Heart right ventricle (tissue), 16 donors: Measurements from ENCODE around the gene HHATL. TPM values are rescaled to one million over a fixed set of nuclear protein-coding genes. Genes with fewer than 3 reads are reported as not detected.
A peak's percentile ranks its signal among the peaks of the same experiment; 100 is the strongest.

Experiments used
- ATAC-seq, 8 donors: fragments of 200-7000 bp; cut with Tn5 transposase; one replicate each; pipeline ENCODE4 v1.9.1; 2020; ENCODE audit warnings: mild to moderate bottlenecking in 8 of 8, moderate library complexity in 8 of 8, moderate number of reproducible peaks in 1 of 8
- DNase-seq, 2 donors: peaks; one replicate each; pipeline ENCODE4 v3.0.0-alpha.2; 2020
- H3K27ac ChIP-seq, 10 donors: fragments of 200-600 bp; sonication (generic) in 2 of 10; one replicate each; pipeline versions ENCODE4 v1.5.0 to v1.8.0; 2020 to 2022; ENCODE audit warnings: mild to moderate bottlenecking in 3 of 10
- H3K27me3 ChIP-seq, 7 donors: fragments of 200-600 bp; one replicate each; pipeline ENCODE4 v1.8.0; 2021 to 2022; ENCODE audit warnings: mild to moderate bottlenecking in 2 of 7
- H3K36me3 ChIP-seq, 9 donors: fragments of 200-600 bp; sonication (generic) in 1 of 9; one replicate each; pipeline versions ENCODE4 v1.5.0 to v1.8.0; 2020 to 2022; ENCODE audit warnings: mild to moderate bottlenecking in 2 of 9
- H3K4me1 ChIP-seq, 9 donors: fragments of 200-600 bp; sonication (generic) in 1 of 9; one replicate each; pipeline versions ENCODE4 v1.5.0 to v1.8.0; 2020 to 2022; ENCODE audit warnings: mild to moderate bottlenecking in 4 of 9
- H3K4me3 ChIP-seq, 10 donors: fragments of 200-600 bp; sonication (generic) in 2 of 10; one replicate each; pipeline versions ENCODE4 v1.5.0 to v1.8.0; 2020 to 2022; ENCODE audit warnings: mild to moderate bottlenecking in 7 of 10, moderate library complexity in 2 of 10
- H3K9me3 ChIP-seq, 11 donors: fragments of 200-600 bp in 10 of 11; sonication (generic) in 2 of 11; one replicate each; pipeline versions ENCODE4 v1.5.0 to v1.8.0; 2013 to 2022; ENCODE audit warnings: mild to moderate bottlenecking in 2 of 11, control low read depth in 1 of 11, moderate library complexity in 1 of 11
- CTCF ChIP-seq, 9 donors: fragments of 200-600 bp; sonication (generic) in 2 of 9; IDR thresholded peaks; one replicate each; pipeline versions ENCODE4 v1.5.0 to v1.8.0; 2021 to 2022; ENCODE audit warnings: antibody characterized with exemption in 9 of 9, mild to moderate bottlenecking in 5 of 9, moderate library complexity in 1 of 9
- WGBS, 2 donors: extraction: QIAGEN DNeasy Blood & Tissue Kit; methylation state at CpG; one replicate each; pipeline ENCODE4 v1.1.7; 2013; ENCODE audit warnings: inconsistent platforms in 1 of 2; 5-methylcytosine and 5-hydroxymethylcytosine counted together
- intact Hi-C, 10 donors: fragments of 100-400 bp; cut with DNase I; formaldehyde crosslinking; loops; one replicate each; pipeline versions ENCODE4 v1.11.1 to v1.14.2; 2022
- polyA plus RNA-seq, 2 donors: library from polyadenylated mRNA; stranded (reverse); fragments of 200-250 nt; gene quantifications; one replicate each; pipeline ENCODE4 v1.2.3, GENCODE V29; 2013
- total RNA-seq, 10 donors: library from RNA; stranded (reverse); fragmentation: NEBNext Ultra II Directional in 3 of 10; extraction: Animal tissue kit (Norgen Biotek cat#: 25700) in 3 of 10; gene quantifications; one replicate each; pipeline versions ENCODE4 v1.2.1 to v1.2.4, GENCODE V29; 2021 to 2023
- donor health status: Arrhythmogenic right ventricular cardiomyopathy.
- donor health status: ischemic (EF 13 %, LVEDD 7.1; RV severe dilation, severe dysfunction).
- donor health status: healthy with polysubstance abuse.
- donor health status: DM: no; HTN: yes; CAD: no.
- donor health status: DM: no; HTN: no; CAD: no.
- donor health status: ischemic (EF 25% LVEDD 6.9; RV normal size, moderate dysfunction).
- donor health status: ischemic (EF 25% LVEDD 5.7; RV mildly dilated, moderate dysfunction).
- donor health status: healthy.
- donor health status: DM: yes; HTN: yes; CAD: no.
- donor health status: Ischemic cardiomyopathy.
- donor health status: ischemic (EF 35%, LVEDD 5.7; RV mildly dilated, moderate dysfunction).
- donor health status: nonischemic (EF 11% LVEDD 7.7; RV severe dilation, severe dysfunction).
- donor health status: DM: yes; HTN: yes; CAD: no.
- donor health status: PGD.
- donor health status: ischemic (EF 29% LVEDD 5.4; RV normal size, mild dysfunction).
- donor health status: nonischemic (EF 23%, LVEDD 6.1; RV moderate dilation, normal function).

Gene HHATL
- total and polyA plus RNA-seq, 12 donors: 332 to 2,035 (median 624) TPM

- Histone ChIP-seq H3K4me3 (no peak overlapping the region), H3K9me3 (no peaks in the 10 kb centered on the region), H3K4me1 (peaks cover 16 to 68% (median 34%) of the 10 kb centered on the region in 9 donors), H3K27me3 (no peaks in the 10 kb centered on the region), H3K27ac (peak overlapping the region in 7 of 10 donors; percentile 23 to 70 (median 57)), H3K36me3 (peaks cover 0 to 41% (median 8%) of the 10 kb centered on the region in 9 donors)
- DNase-seq: no peak
- TF ChIP-seq CTCF (IDR thresholded peaks at IDR 0.05): no peak
- ATAC-seq: no peak
- 61 to 65% methylated on average over 22 of the region's 22 CpGs for WGBS, 2 donors
- intact Hi-C loops: loop anchor here in 4 of 10 donors (5.0 to 10.0 kb wide), 4 partner anchors 74 to 88 kb away; partner anchors contain the start of gene SEC22C (in 1 of the 4)
These were observed 43.7 kb downstream of the HHATL start for GRCh38 chr3:42658771-42659390.

- Histone ChIP-seq H3K36me3 (peaks cover 0 to 41% (median 8%) of the 10 kb centered on the region in 9 donors), H3K9me3 (no peaks in the 10 kb centered on the region), H3K4me1 (peaks cover 19 to 73% (median 40%) of the 10 kb centered on the region in 9 donors), H3K27ac (peak overlapping the region in 6 of 10 donors; percentile 9 to 70 (median 54)), H3K27me3 (no peaks in the 10 kb centered on the region), H3K4me3 (no peak overlapping the region)
- no peak for TF ChIP-seq CTCF (IDR thresholded peaks at IDR 0.05)
- ATAC-seq (no peak), DNase-seq (no peak)
- intact Hi-C loops: loop anchor here in 4 of 10 donors (5.0 to 10.0 kb wide), 4 partner anchors 73 to 89 kb away; partner anchors contain the start of gene SEC22C (in 1 of the 4)
- WGBS, 2 donors: 83% methylated on average over 34 of the region's 34 CpGs
These were observed 44.4 kb downstream of the HHATL start for GRCh38 chr3:42658091-42658770.

GRCh38 chr3:42657675-42658074, 44.9 kb downstream of the HHATL start:
- ATAC-seq (no peak), DNase-seq (no peak)
- Histone ChIP-seq H3K36me3 (peaks cover 0 to 38% (median 8%) of the 10 kb centered on the region in 9 donors), H3K4me3 (no peak overlapping the region), H3K27ac (peak overlapping the region in 2 of 10 donors; percentile 50 to 62), H3K4me1 (peaks cover 23 to 79% (median 45%) of the 10 kb centered on the region in 9 donors), H3K9me3 (no peaks in the 10 kb centered on the region), H3K27me3 (no peaks in the 10 kb centered on the region)
- TF ChIP-seq CTCF (IDR thresholded peaks at IDR 0.05): no peak
- 72 to 88% methylated on average over 4 of the region's 4 CpGs for WGBS, 2 donors
- intact Hi-C loops: loop anchor here in 5 of 10 donors (2.0 to 10.0 kb wide), 5 partner anchors 73 to 90 kb away; partner anchors contain the start of gene SEC22C (in 1 of the 5)
